ENCODE results near the gene AP5Z1. TPM values are rescaled to one million over a fixed set of nuclear protein-coding genes. Genes with fewer than 3 reads are reported as not detected.

The AP5Z1 gene
- total RNA-seq, 2 experiments from 2014 or later = 47.3 to 55.0 TPM

- Mint-ChIP-seq H3K27ac (no peak overlapping the region), H3K4me3 (no peak overlapping the region), H3K9me3 (ENCODE audit: insufficient read depth) (no peaks in the 10 kb centered on the region), H3K4me1 (ENCODE audit: low read depth) (peaks cover 3% of the 10 kb centered on the region), H3K27me3 (ENCODE audit: low read depth) (peaks cover 14% of the 10 kb centered on the region), H3K36me3 (ENCODE audit: low read depth) (peaks cover 2% of the 10 kb centered on the region)
- ATAC-seq (no peak), DNase-seq (no peak)
- POLR2A ChIA-PET = no interaction called here
- CTCF ChIA-PET = interaction anchor here (1.2 kb wide), 1 partner anchor 15 kb away, joined by 4 read pairs; no protein-coding TSS in a partner anchor
These were observed 39.0 kb downstream of the AP5Z1 start for GRCh38 chr7:4814433-4814832.

GRCh38 chr7:4815121-4815520, 39.7 kb downstream of the AP5Z1 start:
- ChIA-PET POLR2A (no interaction called here), CTCF (interaction anchor here (1.2 kb wide), 1 partner anchor 14 kb away, joined by 4 read pairs; no protein-coding TSS in a partner anchor)
- Mint-ChIP-seq H3K27ac (no peak overlapping the region), H3K4me1 (ENCODE audit: low read depth) (peaks cover 3% of the 10 kb centered on the region), H3K27me3 (ENCODE audit: low read depth) (peaks cover 14% of the 10 kb centered on the region), H3K4me3 (no peak overlapping the region), H3K9me3 (ENCODE audit: insufficient read depth) (no peaks in the 10 kb centered on the region), H3K36me3 (ENCODE audit: low read depth) (peaks cover 2% of the 10 kb centered on the region)
- no peak for DNase-seq
- no peak for ATAC-seq

- peaks cover 11% of the 10 kb centered on the region for H3K27me3 Mint-ChIP-seq (ENCODE audit: low read depth)
- no peaks in the 10 kb centered on the region for H3K4me1 Mint-ChIP-seq (ENCODE audit: low read depth)
- POLR2A ChIA-PET = no interaction called here
- no peak for ATAC-seq
- CTCF ChIA-PET = interaction anchor here (1.2 kb wide), 1 partner anchor 13 kb away, joined by 4 read pairs; no protein-coding TSS in a partner anchor
- peaks cover 2% of the 10 kb centered on the region for H3K36me3 Mint-ChIP-seq (ENCODE audit: low read depth)
- H3K4me3 Mint-ChIP-seq = no peak overlapping the region
- H3K9me3 Mint-ChIP-seq (ENCODE audit: insufficient read depth) = no peaks in the 10 kb centered on the region
- H3K27ac Mint-ChIP-seq = no peak overlapping the region
- DNase-seq = no peak
These were observed 40.4 kb downstream of the AP5Z1 start for GRCh38 chr7:4815609-4816418.

- Mint-ChIP-seq H3K9me3 (ENCODE audit: insufficient read depth) (no peaks in the 10 kb centered on the region), H3K27me3 (ENCODE audit: low read depth) (peaks cover 11% of the 10 kb centered on the region), H3K4me1 (ENCODE audit: low read depth) (no peaks in the 10 kb centered on the region), H3K27ac (no peak overlapping the region), H3K36me3 (ENCODE audit: low read depth) (peaks cover 2% of the 10 kb centered on the region), H3K4me3 (no peak overlapping the region)
- ATAC-seq (no peak), DNase-seq (no peak)
- CTCF ChIA-PET = interaction anchor here (0.8 kb wide), 1 partner anchor 158 kb away, joined by 3 read pairs; no protein-coding TSS in a partner anchor
- POLR2A ChIA-PET = no interaction called here
These were observed 41.1 kb downstream of the AP5Z1 start for GRCh38 chr7:4816419-4817080.

- H3K4me1 Mint-ChIP-seq (ENCODE audit: low read depth) = no peaks in the 10 kb centered on the region
- peaks cover 11% of the 10 kb centered on the region for H3K27me3 Mint-ChIP-seq (ENCODE audit: low read depth)
- H3K36me3 Mint-ChIP-seq (ENCODE audit: low read depth) = peaks cover 2% of the 10 kb centered on the region
- ATAC-seq (no peak), DNase-seq (no peak)
- H3K4me3 Mint-ChIP-seq = no peak overlapping the region
- H3K9me3 Mint-ChIP-seq (ENCODE audit: insufficient read depth) = no peaks in the 10 kb centered on the region
- no peak overlapping the region for H3K27ac Mint-ChIP-seq
- ChIA-PET POLR2A (no interaction called here), CTCF (interaction anchor here (0.8 kb wide), 1 partner anchor 157 kb away, joined by 3 read pairs; no protein-coding TSS in a partner anchor)
These were observed 41.9 kb downstream of the AP5Z1 start for GRCh38 chr7:4817178-4817901.

- Mint-ChIP-seq H3K27me3 (ENCODE audit: low read depth) (peaks cover 6% of the 10 kb centered on the region), H3K36me3 (ENCODE audit: low read depth) (no peaks in the 10 kb centered on the region), H3K4me3 (no peak overlapping the region), H3K4me1 (ENCODE audit: low read depth) (no peaks in the 10 kb centered on the region), H3K27ac (no peak overlapping the region), H3K9me3 (ENCODE audit: insufficient read depth) (no peaks in the 10 kb centered on the region)
- CTCF ChIA-PET = no interaction called here
- no peak for DNase-seq
- ATAC-seq = no peak
- POLR2A ChIA-PET = no interaction called here
These were observed 42.8 kb downstream of the AP5Z1 start for GRCh38 chr7:4818000-4818794.

- H3K36me3 Mint-ChIP-seq (ENCODE audit: low read depth) = no peaks in the 10 kb centered on the region
- DNase-seq (no peak), ATAC-seq (no peak)
- no peaks in the 10 kb centered on the region for H3K9me3 Mint-ChIP-seq (ENCODE audit: insufficient read depth)
- ChIA-PET CTCF (no interaction called here), POLR2A (no interaction called here)
- no peak overlapping the region for H3K27ac Mint-ChIP-seq
- no peak overlapping the region for H3K4me3 Mint-ChIP-seq
- H3K4me1 Mint-ChIP-seq (ENCODE audit: low read depth) = no peaks in the 10 kb centered on the region
- no peaks in the 10 kb centered on the region for H3K27me3 Mint-ChIP-seq (ENCODE audit: low read depth)
These were observed 44.4 kb downstream of the AP5Z1 start for GRCh38 chr7:4819560-4820404.

GRCh38 chr7:4820405-4820966, 45.1 kb downstream of the AP5Z1 start:
- ATAC-seq (no peak), DNase-seq (no peak)
- H3K36me3 Mint-ChIP-seq (ENCODE audit: low read depth) = no peaks in the 10 kb centered on the region
- H3K27me3 Mint-ChIP-seq (ENCODE audit: low read depth) = no peaks in the 10 kb centered on the region
- H3K4me1 Mint-ChIP-seq (ENCODE audit: low read depth) = no peaks in the 10 kb centered on the region
- H3K27ac Mint-ChIP-seq = no peak overlapping the region
- no peak overlapping the region for H3K4me3 Mint-ChIP-seq
- ChIA-PET CTCF (no interaction called here), POLR2A (no interaction called here)
- no peaks in the 10 kb centered on the region for H3K9me3 Mint-ChIP-seq (ENCODE audit: insufficient read depth)

GRCh38 chr7:4820967-4821471, 45.6 kb downstream of the AP5Z1 start:
- CTCF ChIA-PET = no interaction called here

GRCh38 chr7:4822677-4823076, 47.3 kb downstream of the AP5Z1 start:
- Mint-ChIP-seq H3K9me3 (ENCODE audit: insufficient read depth) (no peaks in the 10 kb centered on the region), H3K27ac (no peak overlapping the region), H3K36me3 (ENCODE audit: low read depth) (no peaks in the 10 kb centered on the region), H3K4me3 (no peak overlapping the region), H3K27me3 (ENCODE audit: low read depth) (peaks cover 1% of the 10 kb centered on the region), H3K4me1 (ENCODE audit: low read depth) (no peaks in the 10 kb centered on the region)
- no peak for DNase-seq
- ATAC-seq = no peak
- ChIA-PET CTCF (no interaction called here), POLR2A (no interaction called here)

More at GRCh38 chr7:4820967-4821471, 45.6 kb downstream of the AP5Z1 start:
- no peak overlapping the region for H3K27ac Mint-ChIP-seq
- no peak overlapping the region for H3K4me3 Mint-ChIP-seq
- POLR2A ChIA-PET = no interaction called here
- no peak for ATAC-seq
- DNase-seq = no peak
- no peaks in the 10 kb centered on the region for H3K9me3 Mint-ChIP-seq (ENCODE audit: insufficient read depth)
- no peaks in the 10 kb centered on the region for H3K4me1 Mint-ChIP-seq (ENCODE audit: low read depth)
- no peaks in the 10 kb centered on the region for H3K36me3 Mint-ChIP-seq (ENCODE audit: low read depth)
- H3K27me3 Mint-ChIP-seq (ENCODE audit: low read depth) = no peaks in the 10 kb centered on the region

Measured in activated CD8-positive, alpha-beta T cell treated with anti-CD3 and anti-CD28 coated beads, Interleukin-2, amount 10 ng/mL, durations not matched to agents 7 days and 5 days (primary cell).